Measurements from ENCODE around the gene RYR1.
"Not testable (repeated sequence)": the region's sequence is repeated elsewhere in the genome, so short reads cannot be mapped to it uniquely, and the experiment has no call there.

Gene RYR1

GRCh38 chr19:38488776-38489481, 55.4 kb downstream of the RYR1 start:
- no peaks in the 10 kb centered on the region for H3K36me3 ChIP-seq
- H3K27me3 ChIP-seq = peaks cover 3% of the 10 kb centered on the region
- no peak overlapping the region for H3K4me3 ChIP-seq (ENCODE audit: low read depth in 1 of 2, low read length in 1 of 2)
- no peaks in the 10 kb centered on the region for H3K4me1 ChIP-seq (ENCODE audit: control insufficient read depth in 1 of 2, insufficient read depth in 1 of 2, low read depth in 1 of 2, low read length in 1 of 2)
- no peaks in the 10 kb centered on the region for H3K9me3 ChIP-seq
- no peak for TF ChIP-seq CTCF (IDR thresholded peaks at IDR 0.05)
- no peak overlapping the region for H3K27ac ChIP-seq

GRCh38 chr19:38490861-38491260, 57.4 kb downstream of the RYR1 start:
- Histone ChIP-seq H3K4me3 (ENCODE audit: low read depth in 1 of 2, low read length in 1 of 2) (no peak overlapping the region), H3K9me3 (no peaks in the 10 kb centered on the region), H3K36me3 (no peaks in the 10 kb centered on the region), H3K4me1 (ENCODE audit: control insufficient read depth in 1 of 2, insufficient read depth in 1 of 2, low read depth in 1 of 2, low read length in 1 of 2) (no peaks in the 10 kb centered on the region), H3K27ac (no peak overlapping the region), H3K27me3 (peaks cover 3% of the 10 kb centered on the region)
- TF ChIP-seq CTCF (IDR thresholded peaks at IDR 0.05) = no peak

- Histone ChIP-seq H3K36me3 (no peaks in the 10 kb centered on the region), H3K27ac (no peak overlapping the region), H3K9me3 (no peaks in the 10 kb centered on the region), H3K4me1 (ENCODE audit: control insufficient read depth in 1 of 2, insufficient read depth in 1 of 2, low read depth in 1 of 2, low read length in 1 of 2) (no peaks in the 10 kb centered on the region), H3K27me3 (peaks cover 3% of the 10 kb centered on the region), H3K4me3 (ENCODE audit: low read depth in 1 of 2, low read length in 1 of 2) (no peak overlapping the region)
- no peak for TF ChIP-seq CTCF (IDR thresholded peaks at IDR 0.05)
Measured at GRCh38 chr19:38492181-38492813, 58.8 kb downstream of the RYR1 start.

- Histone ChIP-seq H3K36me3 (no peaks in the 10 kb centered on the region), H3K4me1 (ENCODE audit: control insufficient read depth in 1 of 2, insufficient read depth in 1 of 2, low read depth in 1 of 2, low read length in 1 of 2) (no peaks in the 10 kb centered on the region), H3K9me3 (no peaks in the 10 kb centered on the region), H3K4me3 (ENCODE audit: low read depth in 1 of 2, low read length in 1 of 2) (no peak overlapping the region), H3K27me3 (peaks cover 3% of the 10 kb centered on the region), H3K27ac (no peak overlapping the region)
- TF ChIP-seq CTCF (IDR thresholded peaks at IDR 0.05) = no peak
Measured at GRCh38 chr19:38494379-38494778, 60.9 kb downstream of the RYR1 start.

- H3K9me3 ChIP-seq; H3K27me3 ChIP-seq; H3K4me3 ChIP-seq (ENCODE audit: low read depth in 1 of 2, low read length in 1 of 2); H3K27ac ChIP-seq; H3K4me1 ChIP-seq (ENCODE audit: control insufficient read depth in 1 of 2, insufficient read depth in 1 of 2, low read depth in 1 of 2, low read length in 1 of 2); H3K36me3 ChIP-seq: not testable (repeated sequence)
Measured at GRCh38 chr19:38495375-38495774, 61.9 kb downstream of the RYR1 start.

GRCh38 chr19:38496116-38496515, 62.6 kb downstream of the RYR1 start:
- no peak overlapping the region for H3K27ac ChIP-seq
- H3K27me3 ChIP-seq = peaks cover 3% of the 10 kb centered on the region
- no peaks in the 10 kb centered on the region for H3K36me3 ChIP-seq
- H3K9me3 ChIP-seq = no peaks in the 10 kb centered on the region
- no peak overlapping the region for H3K4me3 ChIP-seq (ENCODE audit: low read depth in 1 of 2, low read length in 1 of 2)
- TF ChIP-seq CTCF (IDR thresholded peaks at IDR 0.05) = no peak
- H3K4me1 ChIP-seq (ENCODE audit: control insufficient read depth in 1 of 2, insufficient read depth in 1 of 2, low read depth in 1 of 2, low read length in 1 of 2) = no peaks in the 10 kb centered on the region

Measured in neutrophil (primary cell).